DMS53 treated with DMSO at 0.1 percent for 48 hours (cell line): ENCODE data around the gene TM7SF3.
"Not testable (repeated sequence)": the region's sequence is repeated elsewhere in the genome, so short reads cannot be mapped to it uniquely, and the experiment has no call there.

Experiments used
- DNase-seq: peaks from one replicate; lab custom pipeline; 2025; ENCODE audit not compliant: unreplicated experiment; lab: John Stamatoyannopoulos, UW

The TM7SF3 gene

GRCh38 chr12:27014085-27014858 is at the start of gene TM7SF3:
TM7SF3 (minus strand) TSS chr12:27014384; CDS start chr12:27014168, 216 bp downstream.
- DNase-seq: peak; percentile 97

GRCh38 chr12:27063250-27063851 is 49.2 kb upstream of the TM7SF3 start:
- DNase-seq: no peak

- DNase-seq: no peak
These were observed 47.1 kb upstream of the TM7SF3 start for GRCh38 chr12:27061317-27061716.

- DNase-seq: no peak
These were observed 46.6 kb upstream of the TM7SF3 start for GRCh38 chr12:27060740-27061139.

- DNase-seq: peak; percentile 22
These were observed 43.4 kb upstream of the TM7SF3 start for GRCh38 chr12:27057543-27057942.

- no peak for DNase-seq
These were observed 41.8 kb upstream of the TM7SF3 start for GRCh38 chr12:27055966-27056365.

GRCh38 chr12:27052742-27053141 is 38.6 kb upstream of the TM7SF3 start:
- no peak for DNase-seq

- no peak for DNase-seq
These were observed 38.0 kb upstream of the TM7SF3 start for GRCh38 chr12:27052176-27052575.

GRCh38 chr12:27048822-27049752 is 34.9 kb upstream of the TM7SF3 start:
- DNase-seq: peak; percentile 29

- DNase-seq: not testable (repeated sequence)
These were observed 27.8 kb upstream of the TM7SF3 start for GRCh38 chr12:27042018-27042417.

- not testable (repeated sequence) for DNase-seq
These were observed 26.5 kb upstream of the TM7SF3 start for GRCh38 chr12:27040637-27041036.

GRCh38 chr12:27034607-27035293 is 20.6 kb upstream of the TM7SF3 start:
- DNase-seq: no peak

GRCh38 chr12:27032679-27033078 is 18.5 kb upstream of the TM7SF3 start:
- DNase-seq: no peak

GRCh38 chr12:27031531-27031930 is 17.3 kb upstream of the TM7SF3 start:
- no peak for DNase-seq

- DNase-seq: no peak
These were observed 12.1 kb upstream of the TM7SF3 start for GRCh38 chr12:27026257-27026656.

GRCh38 chr12:27025116-27025515 is 10.9 kb upstream of the TM7SF3 start:
- no peak for DNase-seq

GRCh38 chr12:27024291-27024690 is 10.1 kb upstream of the TM7SF3 start:
- no peak for DNase-seq

GRCh38 chr12:27020761-27021160 is 6.6 kb upstream of the TM7SF3 start:
- DNase-seq: no peak

- DNase-seq: no peak
These were observed 3.9 kb upstream of the TM7SF3 start for GRCh38 chr12:27018037-27018436.

GRCh38 chr12:27017163-27017823 is 3.1 kb upstream of the TM7SF3 start:
- DNase-seq: not testable (repeated sequence)
